Anterior cingulate cortex (tissue), 58 donors: Measurements from ENCODE around the gene ZNF564.
"Not testable (repeated sequence)": the region's sequence is repeated elsewhere in the genome, so short reads cannot be mapped to it uniquely, and the experiment has no call there.

Experiments used
- DNase-seq, 58 donors: peaks; one replicate each; lab custom pipeline; 2025; lab: John Stamatoyannopoulos, UW

The ZNF564 gene

DNA sequence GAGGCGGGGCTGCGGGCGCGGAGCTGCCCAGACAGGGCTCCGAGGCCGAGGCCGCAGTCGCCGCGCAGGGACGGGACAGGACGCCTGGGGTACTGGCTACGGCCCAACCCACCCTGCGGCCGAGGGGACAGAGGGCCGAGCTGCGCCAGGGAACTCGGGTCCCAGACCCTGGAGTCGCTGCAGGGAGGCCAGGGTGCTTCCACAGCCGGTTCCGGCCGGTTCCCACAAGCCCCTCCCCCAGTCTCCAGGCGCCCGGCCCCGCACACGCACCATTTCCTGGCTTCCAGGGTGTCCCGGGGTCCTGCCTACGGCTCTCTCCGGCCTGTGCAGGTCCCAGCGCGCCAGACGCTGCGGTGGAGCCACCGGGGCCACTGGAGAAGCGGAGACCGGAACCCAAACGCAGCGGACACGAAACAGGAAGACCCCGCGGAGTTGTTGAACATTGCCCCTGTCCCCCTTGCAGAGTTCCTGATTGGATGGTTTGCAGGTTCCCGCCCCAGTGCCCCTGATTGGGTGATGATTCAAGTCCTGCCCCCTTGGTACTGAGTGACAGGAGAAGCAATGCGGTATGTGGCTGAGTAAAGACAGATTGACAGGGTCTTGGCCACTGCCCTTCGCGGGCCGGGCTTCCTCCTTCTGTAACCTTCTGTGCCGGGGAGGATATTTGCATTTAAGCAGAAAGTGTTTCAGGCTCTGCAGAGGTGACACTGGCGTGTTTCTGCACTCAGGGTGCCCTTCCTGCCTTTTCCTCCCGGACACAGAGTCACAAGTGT, at the start of gene ZNF564:
Gene ZNF564, minus strand, starts transcription at position 423 of the 773 bp plus-strand sequence. Its CDS starts 150 bp downstream, at position 273.
- peak; percentile 82 to 99 (median 96) for DNase-seq

DNA sequence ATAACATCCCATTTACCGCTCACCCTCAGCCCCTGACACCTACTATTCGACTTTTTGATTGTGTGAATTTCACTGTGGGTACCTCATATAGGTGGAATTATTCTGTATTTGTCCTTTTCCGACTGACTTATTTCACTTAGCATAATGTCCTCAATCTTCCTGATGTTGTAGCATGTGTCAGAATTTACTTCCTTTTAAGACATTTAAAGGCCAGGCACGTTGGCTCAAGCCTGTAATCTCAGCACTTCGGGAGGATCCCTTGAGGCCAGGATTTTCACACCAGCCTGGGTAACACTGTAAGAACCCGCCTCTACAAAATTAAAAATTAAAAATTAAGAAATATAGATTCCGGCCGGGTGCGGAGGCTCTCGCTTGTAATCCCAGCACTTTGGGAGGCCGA, 46.3 kb upstream of the ZNF564 start:
- DNase-seq, result no peak

GRCh38 chr19:12596927-12597548, 45.8 kb upstream of the ZNF564 start:
- peak in 24 of 58 donors; percentile 1 to 37 (median 8) for DNase-seq

- DNase-seq, result no peak
Measured at GRCh38 chr19:12596485-12596884, 45.2 kb upstream of the ZNF564 start.

- no peak for DNase-seq
Measured at GRCh38 chr19:12581100-12581499, 29.8 kb upstream of the ZNF564 start.

GRCh38 chr19:12580180-12580694, 29.0 kb upstream of the ZNF564 start:
- no peak for DNase-seq

DNA sequence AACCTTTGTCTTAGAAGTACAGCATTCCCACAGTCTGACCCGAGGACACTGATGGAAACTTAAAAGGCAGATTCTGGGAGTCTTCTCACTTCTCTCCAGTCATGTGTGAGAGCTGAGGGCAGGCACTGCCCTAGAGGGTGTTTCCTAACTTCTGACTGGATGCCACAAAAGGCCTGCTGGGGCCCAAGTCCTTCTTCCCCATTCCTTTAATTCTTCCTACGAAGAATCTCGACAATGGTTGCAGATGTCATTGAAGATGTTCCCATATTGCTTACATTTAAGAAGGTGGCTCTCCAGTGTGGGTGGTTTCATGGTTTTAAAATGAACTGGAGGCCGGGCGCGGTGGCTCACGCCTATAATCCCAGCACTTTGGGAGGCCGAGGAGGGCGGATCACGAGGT, 27.4 kb upstream of the ZNF564 start:
- DNase-seq, result no peak

GRCh38 chr19:12574036-12574435, 22.8 kb upstream of the ZNF564 start:
- no peak for DNase-seq

DNA sequence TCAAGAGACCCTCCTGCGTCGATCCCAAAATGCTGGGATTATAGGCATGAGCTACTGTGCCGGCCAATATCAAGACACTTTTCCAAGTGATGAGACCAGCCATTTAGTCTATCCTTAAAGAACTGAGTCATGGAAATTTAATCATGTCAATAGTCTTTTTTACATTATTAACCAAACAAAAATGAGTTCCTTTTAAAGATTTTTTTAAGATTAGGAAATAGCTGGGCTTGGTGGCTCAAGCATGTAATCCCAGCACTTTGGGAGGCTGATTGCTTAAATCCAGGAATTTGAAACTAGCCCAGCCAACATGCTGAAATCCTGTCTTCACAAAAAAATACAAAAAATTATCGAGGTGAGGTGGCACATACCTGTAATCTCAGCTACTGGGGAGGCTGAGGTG, 16.7 kb upstream of the ZNF564 start:
- no peak for DNase-seq

- not testable (repeated sequence) for DNase-seq
Measured at GRCh38 chr19:12566380-12566779, 15.1 kb upstream of the ZNF564 start.

GRCh38 chr19:12564016-12564664, 12.9 kb upstream of the ZNF564 start:
- DNase-seq, result peak in 57 of 58 donors; percentile 19 to 94 (median 79)

DNA sequence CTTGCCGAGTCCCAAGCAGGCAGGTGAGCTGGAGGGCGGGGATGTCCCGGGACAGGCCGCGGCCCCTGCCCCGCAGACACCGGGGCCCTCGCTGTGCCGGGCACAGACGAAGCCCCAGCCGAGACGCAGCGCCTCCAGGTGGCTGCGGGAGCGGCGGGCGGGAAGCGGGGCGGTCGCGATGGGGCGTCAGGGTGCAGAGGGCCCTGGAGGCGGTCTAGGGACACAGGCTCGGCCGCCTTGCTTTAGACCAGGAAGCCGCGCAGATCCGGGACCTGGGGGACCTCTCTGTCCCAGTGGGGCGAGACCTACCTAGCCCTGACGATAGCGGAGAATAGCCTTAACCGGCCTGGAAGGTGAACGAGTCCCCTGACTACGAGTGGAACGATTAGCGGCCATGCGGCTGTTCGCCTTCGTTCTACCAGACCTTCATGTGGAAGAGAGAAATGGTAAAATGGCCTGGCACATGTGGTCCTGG, 4.2 kb upstream of the ZNF564 start:
- DNase-seq, result no peak

GRCh38 chr19:12546903-12547302, 4.4 kb downstream of the ZNF564 start:
- no peak for DNase-seq

- DNase-seq, result no peak
Measured at GRCh38 chr19:12546068-12546467, 5.2 kb downstream of the ZNF564 start.

DNA sequence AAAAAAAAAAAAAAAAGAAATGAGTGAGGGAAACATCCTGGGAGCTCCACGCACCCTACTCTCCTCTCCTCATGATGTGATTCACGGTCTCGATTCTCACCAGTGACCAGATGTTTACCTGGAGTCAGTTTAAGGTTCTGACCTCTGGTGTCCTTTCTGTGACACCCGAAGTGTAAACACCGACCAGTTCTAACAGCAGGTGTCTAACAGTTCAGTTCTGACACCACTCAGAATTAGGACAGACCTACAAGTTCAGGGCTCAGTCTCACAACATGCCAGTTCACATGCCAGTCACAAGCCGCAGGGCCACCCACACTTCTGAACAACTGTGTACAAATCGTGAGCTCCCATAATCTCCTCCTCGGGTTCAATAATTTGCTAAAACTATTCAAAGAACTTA, 6.0 kb downstream of the ZNF564 start:
- no peak for DNase-seq

GRCh38 chr19:12544401-12544876, 6.8 kb downstream of the ZNF564 start:
- DNase-seq, result peak in 10 of 58 donors; percentile 1 to 21 (median 10)

- DNase-seq, result no peak
Measured at GRCh38 chr19:12543855-12544254, 7.4 kb downstream of the ZNF564 start.

GRCh38 chr19:12527034-12527836, 24.0 kb downstream of the ZNF564 start:
- no peak for DNase-seq

DNA sequence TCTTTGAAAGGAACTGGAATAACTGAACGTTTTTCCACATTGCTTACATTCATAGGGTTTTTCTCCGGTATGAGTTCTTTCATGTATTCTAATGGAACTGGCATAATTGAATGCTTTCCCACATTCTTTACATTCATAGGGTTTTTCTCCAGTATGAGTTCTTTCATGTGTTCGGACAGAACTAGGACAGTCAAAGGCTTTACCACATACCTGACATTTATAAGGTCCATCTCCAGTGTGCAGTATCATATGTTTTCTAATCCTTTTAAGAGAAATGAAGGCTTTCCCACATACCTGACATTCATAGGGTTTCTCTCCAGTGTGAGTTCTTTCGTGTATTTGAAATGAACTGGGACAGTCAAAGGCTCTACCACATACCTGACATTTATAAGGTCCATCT, 24.7 kb downstream of the ZNF564 start:
- DNase-seq, result no peak

DNA sequence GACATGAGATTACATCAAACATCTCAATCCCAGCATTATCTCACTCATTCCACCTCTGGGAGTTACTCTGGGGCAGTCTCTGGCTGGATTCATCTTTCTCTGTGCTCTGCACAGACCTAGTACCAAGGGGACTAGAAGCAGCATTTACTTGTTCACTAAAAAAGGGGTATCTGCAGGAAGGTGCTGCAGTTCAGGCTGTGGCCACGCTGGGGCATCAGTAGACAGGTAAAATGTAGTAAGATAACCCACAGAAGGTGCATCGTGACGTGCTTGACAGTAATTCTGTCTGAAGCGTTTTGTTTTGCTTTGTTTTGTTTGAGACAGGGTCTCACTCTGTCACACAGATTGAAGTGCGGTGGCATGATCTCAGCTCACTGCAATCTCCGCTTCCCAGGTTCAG, 29.3 kb downstream of the ZNF564 start:
- DNase-seq, result no peak
